ENCODE results near the gene DUOXA2.
"Not testable (repeated sequence)": the region's sequence is repeated elsewhere in the genome, so short reads cannot be mapped to it uniquely, and the experiment has no call there.

Gene DUOXA2

DNA sequence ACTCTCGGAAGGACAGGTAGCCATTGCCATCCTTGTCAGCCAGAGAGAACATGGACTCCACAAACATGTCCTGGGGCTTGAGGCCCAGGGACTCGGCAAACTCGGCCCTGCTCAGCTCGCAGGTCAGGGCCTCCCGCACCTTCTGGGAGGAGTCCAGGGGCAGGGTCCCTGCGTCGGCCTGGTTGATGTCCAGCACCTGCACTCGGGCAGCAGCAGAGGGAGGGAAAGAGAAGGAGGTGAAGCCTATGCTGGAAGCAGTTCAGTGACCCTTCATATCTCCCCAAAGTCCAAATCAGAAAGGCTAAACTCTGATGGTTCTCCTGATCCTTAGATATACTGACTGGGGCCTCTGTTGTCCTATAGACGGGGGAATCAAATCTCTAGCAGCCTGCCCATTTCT lies 10.0 kb upstream of the DUOXA2 start:
- ATAC-seq (ENCODE audit: low read depth); H3K9me3 Mint-ChIP-seq; DNase-seq (ENCODE audit: low spot score in 2 of 2); H3K36me3 Mint-ChIP-seq; H3K4me1 Mint-ChIP-seq; H3K4me3 Mint-ChIP-seq; H3K27ac Mint-ChIP-seq: not testable (repeated sequence)
- peaks cover 11% of the 10 kb centered on the region for H3K27me3 Mint-ChIP-seq

DNA sequence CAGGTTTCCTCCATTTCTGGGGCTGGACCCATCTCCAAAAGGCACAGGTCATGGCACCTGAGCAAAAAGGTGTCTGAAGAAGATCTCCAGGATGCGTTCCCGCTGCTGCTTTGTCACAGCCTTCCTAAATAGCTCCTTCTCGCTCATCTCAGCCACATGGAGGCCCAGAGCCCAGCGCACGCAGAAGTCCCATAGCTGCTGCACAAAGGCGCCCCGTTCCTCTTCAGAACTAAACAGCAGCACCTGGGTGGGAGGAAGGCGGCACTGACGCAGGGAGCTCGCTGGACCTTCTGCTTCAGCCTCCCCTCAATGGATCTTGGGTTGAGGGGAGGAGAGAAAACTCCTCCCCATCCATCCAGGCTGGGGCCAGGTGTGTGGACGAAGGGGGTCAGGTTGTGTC lies 8.5 kb upstream of the DUOXA2 start:
- no peak for DNase-seq (ENCODE audit: low spot score in 2 of 2)
- no peak for ATAC-seq (ENCODE audit: low read depth)
- no peaks in the 10 kb centered on the region for H3K9me3 Mint-ChIP-seq
- H3K27ac Mint-ChIP-seq: no peak overlapping the region
- no peaks in the 10 kb centered on the region for H3K36me3 Mint-ChIP-seq
- no peak overlapping the region for H3K4me3 Mint-ChIP-seq
- peaks cover 15% of the 10 kb centered on the region for H3K27me3 Mint-ChIP-seq
- H3K4me1 Mint-ChIP-seq: no peaks in the 10 kb centered on the region

DNA sequence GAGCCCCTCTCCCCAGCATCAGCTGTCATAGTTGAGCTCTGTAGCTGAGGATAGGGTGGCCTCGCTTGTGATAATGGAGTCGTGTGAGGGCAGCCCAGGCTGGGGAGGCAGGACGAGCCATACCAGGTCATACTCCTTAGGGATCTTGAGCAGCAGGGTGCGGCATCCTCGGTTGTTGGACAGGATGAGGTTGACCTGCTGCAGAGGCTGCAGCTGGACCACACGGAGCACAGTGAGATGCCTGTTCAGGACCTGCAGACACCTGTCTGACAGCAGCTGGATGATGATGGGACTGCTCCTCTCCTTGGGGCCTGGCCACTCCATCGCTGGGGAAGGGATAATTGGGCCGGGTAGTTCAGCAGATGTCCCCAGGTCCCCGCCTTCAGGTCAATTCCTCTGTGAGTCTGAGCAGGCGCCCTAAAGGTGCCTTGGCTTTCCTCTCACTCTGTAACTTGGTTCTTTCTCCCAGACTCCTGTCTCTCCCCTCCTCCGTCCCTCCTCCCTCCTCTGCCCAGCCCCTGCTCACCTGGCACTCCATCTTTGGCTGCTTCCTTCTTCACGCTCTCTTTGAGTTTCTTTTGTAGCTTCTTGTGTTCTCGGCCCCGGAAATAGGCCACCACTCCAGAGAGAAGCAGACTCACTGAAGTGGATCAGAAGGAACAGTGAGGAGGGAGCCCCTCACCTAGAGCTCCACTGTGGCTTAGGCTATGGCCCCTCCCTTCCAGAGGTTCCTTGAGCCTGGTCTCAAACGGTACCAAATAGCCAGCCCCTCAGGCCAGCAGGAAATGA lies 7.9 kb upstream of the DUOXA2 start:
- no peak for ATAC-seq (ENCODE audit: low read depth)
- H3K36me3 Mint-ChIP-seq: no peaks in the 10 kb centered on the region
- H3K27ac Mint-ChIP-seq: no peak overlapping the region
- H3K9me3 Mint-ChIP-seq: no peaks in the 10 kb centered on the region
- no peak for DNase-seq (ENCODE audit: low spot score in 2 of 2)
- peaks cover 15% of the 10 kb centered on the region for H3K27me3 Mint-ChIP-seq
- no peaks in the 10 kb centered on the region for H3K4me1 Mint-ChIP-seq
- H3K4me3 Mint-ChIP-seq: no peak overlapping the region

DNA sequence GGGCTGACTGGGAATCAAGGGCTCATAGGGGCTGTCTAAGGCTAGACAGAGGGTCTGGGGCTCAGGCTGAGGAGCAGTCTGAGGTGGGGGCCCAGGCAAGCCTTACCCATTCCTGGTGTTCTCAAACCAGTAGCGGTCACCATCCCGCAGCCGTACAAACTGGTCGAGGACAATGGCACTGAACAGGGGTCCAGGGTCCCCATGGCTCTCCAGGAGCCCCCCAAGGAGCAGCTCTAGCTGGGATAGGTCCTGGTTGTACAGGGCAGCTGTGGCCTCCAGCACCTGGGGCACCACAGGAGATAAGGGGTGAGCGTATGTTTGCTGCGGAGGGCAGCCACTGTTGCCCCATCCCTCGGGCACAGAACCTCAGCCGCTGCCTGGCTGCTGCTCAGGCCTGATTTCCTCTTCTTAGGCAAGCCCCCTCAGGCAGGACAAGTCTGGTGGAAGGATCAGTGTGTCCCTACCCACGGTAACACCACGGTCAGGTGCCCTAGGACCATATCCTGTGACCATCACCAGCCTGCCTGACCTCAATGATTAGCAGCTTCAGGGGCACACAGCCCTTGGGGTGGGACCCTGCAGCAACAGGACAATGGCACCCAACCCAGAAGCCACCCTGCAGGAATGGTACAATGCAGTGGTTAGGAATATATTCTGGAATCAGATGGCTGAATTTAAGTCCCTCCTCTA lies 6.0 kb upstream of the DUOXA2 start:
- no peak overlapping the region for H3K27ac Mint-ChIP-seq
- ATAC-seq (ENCODE audit: low read depth) (no peak), DNase-seq (ENCODE audit: low spot score in 2 of 2) (no peak)
- no peak overlapping the region for H3K4me3 Mint-ChIP-seq
- no peaks in the 10 kb centered on the region for H3K9me3 Mint-ChIP-seq
- peaks cover 21% of the 10 kb centered on the region for H3K27me3 Mint-ChIP-seq
- H3K4me1 Mint-ChIP-seq: peaks cover 10% of the 10 kb centered on the region
- H3K36me3 Mint-ChIP-seq: no peaks in the 10 kb centered on the region

- no peak for DNase-seq (ENCODE audit: low spot score in 2 of 2)
- Mint-ChIP-seq H3K27ac (no peak overlapping the region), H3K36me3 (no peaks in the 10 kb centered on the region), H3K27me3 (peaks cover 29% of the 10 kb centered on the region), H3K4me1 (peaks cover 22% of the 10 kb centered on the region), H3K4me3 (no peak overlapping the region), H3K9me3 (no peaks in the 10 kb centered on the region)
- ATAC-seq (ENCODE audit: low read depth): no peak
Observed at GRCh38 chr15:45110256-45110820, 3.8 kb upstream of the DUOXA2 start.

DNA sequence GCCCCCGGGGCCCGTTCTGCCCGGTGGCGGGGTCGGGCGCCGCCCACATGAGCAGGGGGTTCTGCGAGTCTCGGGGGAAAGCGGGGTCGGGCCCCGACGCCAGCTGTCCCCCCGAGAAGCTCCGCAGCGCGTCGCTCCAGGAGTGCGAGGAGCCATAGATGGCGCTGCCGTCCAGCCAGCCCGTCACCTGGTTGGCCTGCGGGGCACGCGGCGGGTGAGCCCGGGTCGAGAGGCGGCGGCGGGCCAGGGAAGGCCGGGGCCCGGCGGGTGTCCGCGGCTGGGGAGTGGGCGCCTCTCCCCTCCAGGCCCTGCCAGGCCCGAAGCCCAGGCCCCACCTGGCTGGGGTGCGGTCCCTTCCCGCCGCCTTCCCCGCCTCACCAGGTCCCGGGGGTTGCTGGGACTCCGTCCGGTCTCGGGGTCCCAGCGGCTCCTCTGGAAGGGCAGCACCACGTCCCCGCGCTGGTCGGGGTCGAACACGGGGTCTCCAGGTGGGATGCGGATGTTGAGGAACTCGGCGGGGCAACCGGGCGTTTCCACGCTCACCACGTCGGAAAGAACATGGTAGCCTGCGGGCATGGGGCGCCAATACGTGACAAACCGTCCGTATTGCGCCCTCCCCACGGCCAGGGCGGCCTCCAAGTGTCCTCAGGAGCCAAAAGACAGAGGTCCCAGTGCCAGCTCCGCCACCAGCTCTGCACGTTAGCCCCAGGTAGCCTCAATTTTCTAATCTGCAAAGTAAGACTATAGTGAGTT lies 2.6 kb upstream of the DUOXA2 start:
- Mint-ChIP-seq H3K36me3 (no peaks in the 10 kb centered on the region), H3K27me3 (peaks cover 37% of the 10 kb centered on the region), H3K9me3 (no peaks in the 10 kb centered on the region)

GRCh38 chr15:45112143-45112590 lies 2.0 kb upstream of the DUOXA2 start:
- H3K4me1 Mint-ChIP-seq: peaks cover 28% of the 10 kb centered on the region
- ATAC-seq (ENCODE audit: low read depth): no peak

More for the DNA sequence above, 2.6 kb upstream of the DUOXA2 start:
- DNase-seq (ENCODE audit: low spot score in 2 of 2): no peak
- peaks cover 26% of the 10 kb centered on the region for H3K4me1 Mint-ChIP-seq
- H3K27ac Mint-ChIP-seq: no peak overlapping the region
- H3K4me3 Mint-ChIP-seq: peak overlapping the region; percentile 68
- ATAC-seq (ENCODE audit: low read depth): no peak

DNA sequence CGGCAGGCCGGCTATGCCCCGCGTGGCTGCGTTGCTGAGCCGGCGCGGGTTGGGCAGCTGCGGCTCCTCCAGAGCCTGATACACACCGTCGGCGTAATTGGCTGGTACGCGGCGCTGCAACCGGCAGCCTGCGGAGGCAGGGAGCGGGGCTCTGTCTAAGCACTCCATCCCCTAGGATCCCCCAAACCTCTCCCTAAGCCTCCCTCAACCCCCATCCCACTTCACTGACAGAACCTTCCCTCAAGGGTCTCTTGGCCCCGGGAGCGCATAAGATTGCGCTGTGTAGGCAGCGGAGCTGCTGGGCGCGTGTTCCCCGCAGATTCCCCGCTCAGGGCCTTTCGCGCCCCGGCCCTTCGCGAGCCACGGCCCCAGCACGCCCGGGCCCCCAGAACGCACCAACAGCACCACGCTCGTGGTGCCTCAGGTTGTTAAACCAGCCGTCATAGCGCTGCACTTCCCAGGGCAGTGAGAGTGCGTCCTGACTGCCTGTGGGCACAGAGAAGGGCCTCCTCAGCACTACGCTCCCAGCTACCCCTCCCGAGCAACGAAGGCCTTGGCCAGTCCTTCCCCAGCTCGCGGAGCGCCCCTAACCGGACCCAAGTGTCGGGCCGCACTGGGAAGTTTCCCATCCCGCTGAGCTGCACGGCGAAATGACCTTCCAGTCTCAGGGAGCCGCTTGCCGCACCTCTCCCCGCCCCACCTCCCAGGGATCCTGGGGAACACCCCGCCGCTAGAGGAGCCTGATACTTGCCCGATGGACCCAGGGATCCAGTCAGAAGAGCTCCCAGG lies 1.3 kb upstream of the DUOXA2 start:
- Mint-ChIP-seq H3K27ac (no peak overlapping the region), H3K27me3 (peaks cover 43% of the 10 kb centered on the region), H3K9me3 (no peaks in the 10 kb centered on the region), H3K4me1 (peaks cover 33% of the 10 kb centered on the region), H3K4me3 (peak overlapping the region; percentile 68), H3K36me3 (no peaks in the 10 kb centered on the region)
- DNase-seq (ENCODE audit: low spot score in 2 of 2) (no peak), ATAC-seq (ENCODE audit: low read depth) (peak; percentile 20)

More at GRCh38 chr15:45112143-45112590, 2.0 kb upstream of the DUOXA2 start:
- Mint-ChIP-seq H3K36me3 (no peaks in the 10 kb centered on the region), H3K27me3 (peaks cover 38% of the 10 kb centered on the region), H3K27ac (no peak overlapping the region), H3K9me3 (no peaks in the 10 kb centered on the region), H3K4me3 (peak overlapping the region; percentile 68)
- DNase-seq (ENCODE audit: low spot score in 2 of 2): no peak

DNA sequence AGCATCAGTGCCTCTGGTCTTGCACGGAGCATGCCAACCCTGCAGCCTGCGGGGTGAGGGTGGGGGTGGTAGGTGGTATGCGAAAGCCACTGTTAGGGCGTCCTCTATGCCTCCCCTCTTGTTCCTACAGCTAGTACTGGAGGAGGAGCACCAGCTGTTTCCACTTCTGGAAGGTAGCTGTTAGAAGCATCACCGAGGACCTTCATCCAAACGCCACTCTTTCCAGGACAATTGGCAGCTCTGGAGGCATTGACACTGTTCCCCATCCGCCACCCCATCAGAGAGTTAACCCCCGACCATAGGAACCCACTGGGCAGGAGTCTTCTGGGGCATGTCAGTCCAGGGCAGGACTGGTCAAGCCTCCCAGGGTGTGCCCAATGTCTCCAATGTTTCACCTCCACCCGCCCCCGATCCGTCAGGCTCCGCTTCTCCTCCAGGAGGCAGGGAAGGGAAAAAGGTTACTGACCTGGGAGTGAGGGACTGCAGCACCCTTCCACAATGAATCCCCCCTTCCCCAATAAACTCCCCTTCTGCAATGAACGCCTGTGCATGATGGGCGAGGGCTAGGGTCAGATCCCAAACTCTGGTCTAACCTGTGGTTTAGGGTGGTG lies 641 bp upstream of the DUOXA2 start:
- H3K27ac Mint-ChIP-seq: no peak overlapping the region
- no peaks in the 10 kb centered on the region for H3K9me3 Mint-ChIP-seq
- H3K27me3 Mint-ChIP-seq: peaks cover 48% of the 10 kb centered on the region
- peaks cover 39% of the 10 kb centered on the region for H3K4me1 Mint-ChIP-seq
- H3K36me3 Mint-ChIP-seq: no peaks in the 10 kb centered on the region
- DNase-seq (ENCODE audit: low spot score in 2 of 2): no peak
- peak overlapping the region; percentile 37 for H3K4me3 Mint-ChIP-seq
- ATAC-seq (ENCODE audit: low read depth): no peak

- Mint-ChIP-seq H3K9me3 (no peaks in the 10 kb centered on the region), H3K4me1 (peaks cover 39% of the 10 kb centered on the region), H3K27me3 (peaks cover 51% of the 10 kb centered on the region), H3K36me3 (no peaks in the 10 kb centered on the region), H3K4me3 (peak overlapping the region; percentile 60), H3K27ac (no peak overlapping the region)
- DNase-seq (ENCODE audit: low spot score in 2 of 2) (no peak), ATAC-seq (ENCODE audit: low read depth) (no peak)
Observed at GRCh38 chr15:45114751-45115085, 592 bp downstream of the DUOXA2 start.

DNA sequence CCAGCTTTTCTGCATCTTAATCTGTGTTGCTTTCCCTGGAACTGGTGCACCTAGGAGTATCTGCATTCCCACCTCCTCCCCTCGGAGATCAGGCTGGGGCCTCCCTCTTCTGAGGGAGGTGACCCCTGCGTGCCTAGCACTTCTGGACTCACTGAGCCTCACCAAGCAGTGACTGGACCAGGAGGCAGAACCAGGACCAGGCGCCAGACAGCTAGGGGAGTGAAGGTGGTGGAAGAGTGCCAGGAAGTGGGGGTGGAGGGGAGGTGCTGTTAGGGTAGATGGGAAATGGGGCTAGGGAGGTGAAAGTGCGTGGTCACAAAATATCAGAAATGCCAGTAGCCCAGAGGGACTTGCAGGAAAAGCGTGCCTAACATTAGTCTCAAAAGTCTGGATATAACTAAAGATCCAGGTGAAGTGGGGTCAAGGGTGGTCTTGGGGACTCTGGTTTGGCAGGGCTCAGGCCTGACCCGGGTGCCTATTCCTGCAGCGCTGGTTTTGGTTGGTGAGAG lies 1.2 kb downstream of the DUOXA2 start:
- Mint-ChIP-seq H3K27ac (no peak overlapping the region), H3K36me3 (no peaks in the 10 kb centered on the region), H3K4me3 (no peak overlapping the region), H3K9me3 (no peaks in the 10 kb centered on the region), H3K27me3 (peaks cover 48% of the 10 kb centered on the region), H3K4me1 (peaks cover 39% of the 10 kb centered on the region)
- DNase-seq (ENCODE audit: low spot score in 2 of 2) (no peak), ATAC-seq (ENCODE audit: low read depth) (no peak)

- H3K27me3 Mint-ChIP-seq: peaks cover 48% of the 10 kb centered on the region
- H3K9me3 Mint-ChIP-seq: no peaks in the 10 kb centered on the region
- no peaks in the 10 kb centered on the region for H3K36me3 Mint-ChIP-seq
- no peak overlapping the region for H3K27ac Mint-ChIP-seq
- ATAC-seq (ENCODE audit: low read depth): no peak
- H3K4me1 Mint-ChIP-seq: peaks cover 39% of the 10 kb centered on the region
- DNase-seq (ENCODE audit: low spot score in 2 of 2): no peak
- peak overlapping the region; percentile 50 for H3K4me3 Mint-ChIP-seq
Observed at GRCh38 chr15:45116006-45116481, 1.9 kb downstream of the DUOXA2 start.
